Neural cell (in vitro differentiated cells): Measurements from ENCODE around the gene PIGM. TPM values are rescaled to one million over a fixed set of nuclear protein-coding genes. Genes with fewer than 3 reads are reported as not detected.

Experiments
- H2AFZ ChIP-seq: fragments of 200-600, 300-800 bp; sonication (generic), shearing (Covaris generic); 2 replicates; pipeline ENCODE4 v1.6.0; 2014; ENCODE audit warnings: low read depth, mild to moderate bottlenecking, antibody characterized with exemption, low read length, moderate library complexity
- H3F3A ChIP-seq: fragments of 200-600 bp; shearing (Covaris generic); 2 replicates; pipeline ENCODE4 v1.6.1; 2016; ENCODE audit warnings: mild to moderate bottlenecking, moderate library complexity, mixed read lengths, antibody characterized with exemption, low read length; ENCODE audit not compliant: insufficient read depth, poor library complexity, severe bottlenecking
- H3K27ac ChIP-seq: fragments of 200-600, 300-800 bp; sonication (generic), shearing (Covaris generic); 2 replicates; pipeline ENCODE4 v1.5.1; 2014; ENCODE audit warnings: mild to moderate bottlenecking, low read length, moderate library complexity
- H3K27me3 ChIP-seq: fragments of 300-800, 200-600 bp; sonication (generic), shearing (Covaris generic); 2 replicates; pipeline ENCODE4 v1.6.0; 2014; ENCODE audit warnings: mild to moderate bottlenecking, low read depth, low read length, moderate library complexity; ENCODE audit not compliant: insufficient read depth
- H3K36me3 ChIP-seq: fragments of 300-800, 200-600 bp; sonication (generic), shearing (Covaris generic); 2 replicates; pipeline ENCODE4 v1.5.1; 2014; ENCODE audit warnings: mild to moderate bottlenecking, antibody characterized with exemption, low read length, moderate library complexity; ENCODE audit not compliant: insufficient read depth
- H3K4me2 ChIP-seq: fragments of 300-800, 200-600 bp; sonication (generic), shearing (Covaris generic); 2 replicates; pipeline ENCODE4 v1.6.0; 2014; ENCODE audit warnings: mild to moderate bottlenecking, low read length
- H3K4me3 ChIP-seq: fragments of 300-800, 200-600 bp; sonication (generic), shearing (Covaris generic); 2 replicates; pipeline ENCODE4 v1.5.1; 2014; ENCODE audit warnings: mild to moderate bottlenecking, low read length, moderate library complexity
- H3K79me2 ChIP-seq: fragments of 200-600 bp; shearing (Covaris generic); replicated peaks from 2 replicates; pipeline ENCODE4 v1.6.0; 2014; ENCODE audit warnings: mild to moderate bottlenecking, low read length, moderate library complexity; ENCODE audit not compliant: insufficient read depth
- H3K9ac ChIP-seq: fragments of 300-800, 200-600 bp; sonication (generic), shearing (Covaris generic); 2 replicates; pipeline ENCODE4 v1.6.1; 2016; ENCODE audit warnings: mild to moderate bottlenecking, low read length, mixed read lengths
- H3K9me2 ChIP-seq: fragments of 200-600 bp; shearing (Covaris generic); 2 replicates; pipeline ENCODE4 v1.6.1; 2016; ENCODE audit warnings: mild to moderate bottlenecking, low read length, mixed read lengths; ENCODE audit not compliant: insufficient read depth
- H3K9me3 ChIP-seq: fragments of 200-600, 300-800 bp; sonication (generic), shearing (Covaris generic); 2 replicates; pipeline ENCODE4 v1.6.1; 2016; ENCODE audit warnings: mild to moderate bottlenecking, mixed run types, low read length, moderate library complexity, mixed read lengths
- H4K20me1 ChIP-seq: fragments of 200-600 bp; shearing (Covaris generic); 2 replicates; pipeline ENCODE4 v1.6.1; 2016; ENCODE audit warnings: mild to moderate bottlenecking, mixed run types; ENCODE audit not compliant: insufficient read depth
- CTCF ChIP-seq: fragments of 450-650 bp; IDR thresholded peaks from 2 replicates; pipeline ENCODE4 v1.5.1; 2014; ENCODE audit warnings: antibody characterized with exemption, mild to moderate bottlenecking, moderate library complexity; ENCODE audit not compliant: poor library complexity, severe bottlenecking
- EP300 ChIP-seq: fragments of 450-650 bp; conservative IDR thresholded peaks from 2 replicates; pipeline ENCODE4 v1.6.1; 2014; ENCODE audit warnings: antibody characterized with exemption, mild to moderate bottlenecking, moderate library complexity; ENCODE audit not compliant: poor library complexity, severe bottlenecking
- EZH2 ChIP-seq: fragments of 200-600, 300-800 bp; shearing (Covaris generic), sonication (generic); IDR thresholded peaks from 2 replicates; pipeline ENCODE4 v1.6.1; 2014; ENCODE audit warnings: antibody characterized with exemption, low read length, borderline replicate concordance, mild to moderate bottlenecking; ENCODE audit not compliant: insufficient read depth, poor library complexity, severe bottlenecking
- MXI1 ChIP-seq: fragments of 450-650 bp; conservative IDR thresholded peaks from 2 replicates; pipeline ENCODE4 v1.6.1; 2014; ENCODE audit warnings: antibody characterized with exemption, mild to moderate bottlenecking; ENCODE audit not compliant: poor library complexity, severe bottlenecking
- POLR2AphosphoS5 ChIP-seq: IDR thresholded peaks from 2 replicates; pipeline ENCODE4 v1.6.1; 2012
- RAD21 ChIP-seq: fragments of 450-650 bp; conservative IDR thresholded peaks from 2 replicates; pipeline ENCODE4 v1.6.1; 2014; ENCODE audit warnings: antibody characterized with exemption, mild to moderate bottlenecking, moderate library complexity
- REST ChIP-seq: IDR thresholded peaks from 2 replicates; pipeline ENCODE4 v1.6.1; 2012; ENCODE audit warnings: borderline replicate concordance
- SMC3 ChIP-seq: fragments of 450-650 bp; conservative IDR thresholded peaks from 2 replicates; pipeline ENCODE4 v1.6.1; 2014; ENCODE audit warnings: antibody characterized with exemption, mild to moderate bottlenecking, moderate library complexity; ENCODE audit not compliant: poor library complexity
- TAF1 ChIP-seq: IDR thresholded peaks from 2 replicates; pipeline ENCODE4 v1.6.1; 2012; ENCODE audit warnings: low read depth
- polyA plus RNA-seq: library from polyadenylated mRNA; depleted of rRNA; stranded (reverse); fragments of >200 nt; gene quantifications from 2 replicates; pipeline ENCODE4 v1.2.3, GENCODE V29; 2014

PIGM gene
- polyA plus RNA-seq, 1 donor from 2014 or later, result 3.8 TPM

- H3F3A ChIP-seq, result no peaks in the 10 kb centered on the region
- H3K9me2 ChIP-seq, result no peaks in the 10 kb centered on the region
- H3K4me2 ChIP-seq, result no peak overlapping the region
- H2AFZ ChIP-seq, result no peak overlapping the region
- H4K20me1 ChIP-seq, result no peaks in the 10 kb centered on the region
- H3K27me3 ChIP-seq, result no peaks in the 10 kb centered on the region
- no peaks in the 10 kb centered on the region for H3K79me2 ChIP-seq
- H3K9ac ChIP-seq, result no peak overlapping the region
- no peaks in the 10 kb centered on the region for H3K36me3 ChIP-seq
- H3K4me3 ChIP-seq, result no peak overlapping the region
- no peaks in the 10 kb centered on the region for H3K9me3 ChIP-seq
- no peak for TF ChIP-seq EZH2
- TF ChIP-seq TAF1, result no peak
- no peak for TF ChIP-seq POLR2AphosphoS5
- TF ChIP-seq MXI1, result no peak
- TF ChIP-seq RAD21, result no peak
- TF ChIP-seq EP300, result no peak
- TF ChIP-seq CTCF, result no peak
- H3K27ac ChIP-seq, result no peak overlapping the region
Measured at GRCh38 chr1:160047111-160047991, 15.6 kb upstream of the PIGM start.

- Histone ChIP-seq H3K9ac (no peak overlapping the region), H3K4me3 (no peak overlapping the region), H3K36me3 (no peaks in the 10 kb centered on the region), H3K9me2 (no peaks in the 10 kb centered on the region), H3K79me2 (no peaks in the 10 kb centered on the region), H3F3A (no peaks in the 10 kb centered on the region), H3K27me3 (no peaks in the 10 kb centered on the region), H2AFZ (no peak overlapping the region), H3K9me3 (no peaks in the 10 kb centered on the region), H4K20me1 (no peaks in the 10 kb centered on the region), H3K27ac (no peak overlapping the region), H3K4me2 (no peak overlapping the region)
- no peak for TF ChIP-seq TAF1
- peak; percentile 31 for TF ChIP-seq CTCF
- no peak for TF ChIP-seq RAD21
Measured at GRCh38 chr1:160046494-160047110, 14.8 kb upstream of the PIGM start.

GRCh38 chr1:160045653-160046052 lies 13.9 kb upstream of the PIGM start:
- H3K4me3 ChIP-seq, result no peak overlapping the region
- no peaks in the 10 kb centered on the region for H3K9me2 ChIP-seq
- no peak overlapping the region for H3K9ac ChIP-seq
- TF ChIP-seq REST (no peak), MXI1 (no peak), CTCF (no peak), SMC3 (no peak), RAD21 (no peak), EP300 (no peak), EZH2 (no peak), POLR2AphosphoS5 (no peak), TAF1 (no peak)
- no peaks in the 10 kb centered on the region for H3K9me3 ChIP-seq
- H3K27me3 ChIP-seq, result no peaks in the 10 kb centered on the region
- H4K20me1 ChIP-seq, result no peaks in the 10 kb centered on the region
- no peaks in the 10 kb centered on the region for H3F3A ChIP-seq
- no peaks in the 10 kb centered on the region for H3K36me3 ChIP-seq
- no peak overlapping the region for H2AFZ ChIP-seq
- no peak overlapping the region for H3K4me2 ChIP-seq
- H3K79me2 ChIP-seq, result no peaks in the 10 kb centered on the region
- no peak overlapping the region for H3K27ac ChIP-seq
